MM.1S (cell line): ENCODE results near the gene METTL25B.

Source experiments
- DNase-seq: peaks from one replicate; pipeline ENCODE4 v3.0.0-alpha.2; 2015
- H2AFZ ChIP-seq: fragments of 300-600 bp; sonication (generic); 2 replicates; pipeline ENCODE4 v1.6.0; 2016; ENCODE audit warnings: antibody characterized with exemption, low read length
- H3F3A ChIP-seq: fragments of 300-600 bp; sonication (generic); 2 replicates; pipeline ENCODE4 v1.6.1; 2016; ENCODE audit warnings: mild to moderate bottlenecking, antibody characterized with exemption, low read length, moderate library complexity, mixed read lengths; ENCODE audit not compliant: insufficient read depth
- H3K27ac ChIP-seq: fragments of 300-600 bp; sonication (generic); 2 replicates; pipeline ENCODE4 v1.5.1; 2016; ENCODE audit warnings: mild to moderate bottlenecking, low read length
- H3K27me3 ChIP-seq: fragments of 300-600 bp; sonication (generic); replicated peaks from 2 replicates; pipeline ENCODE4 v1.6.0; 2016; ENCODE audit warnings: low read length; ENCODE audit not compliant: insufficient read depth
- H3K36me3 ChIP-seq: fragments of 300-600 bp; sonication (generic); replicated peaks from 2 replicates; pipeline ENCODE4 v1.6.1; 2016; ENCODE audit warnings: mild to moderate bottlenecking, low read length, mixed read lengths; ENCODE audit not compliant: insufficient read depth
- H3K4me1 ChIP-seq: fragments of 300-600 bp; sonication (generic); 2 replicates; pipeline ENCODE4 v1.6.1; 2016; ENCODE audit warnings: low read length, mixed read lengths
- H3K4me2 ChIP-seq: fragments of 300-600 bp; sonication (generic); 2 replicates; pipeline ENCODE4 v1.6.0; 2016; ENCODE audit warnings: low read depth, low read length
- H3K4me3 ChIP-seq: fragments of 300-600 bp; sonication (generic); 2 replicates; pipeline ENCODE4 v1.5.1; 2016; ENCODE audit warnings: low read length, mixed read lengths
- H3K79me2 ChIP-seq: fragments of 300-600 bp; sonication (generic); 2 replicates; pipeline ENCODE4 v1.6.1; 2016; ENCODE audit warnings: mixed run types, low read length, mixed read lengths
- H3K9ac ChIP-seq: fragments of 300-600 bp; sonication (generic); 2 replicates; pipeline ENCODE4 v1.6.1; 2016; ENCODE audit warnings: low read length, mixed read lengths
- H3K9me2 ChIP-seq: fragments of 300-600 bp; sonication (generic); replicated peaks from 2 replicates; pipeline ENCODE4 v1.6.1; 2016; ENCODE audit warnings: mild to moderate bottlenecking, low read length, mixed read lengths; ENCODE audit not compliant: insufficient read depth
- H3K9me3 ChIP-seq: fragments of 300-600 bp; sonication (generic); replicated peaks from 2 replicates; pipeline ENCODE4 v1.6.1; 2016; ENCODE audit warnings: mild to moderate bottlenecking, low read length, mixed read lengths; ENCODE audit not compliant: insufficient read depth
- H4K20me1 ChIP-seq: fragments of 300-600 bp; sonication (generic); 2 replicates; pipeline ENCODE4 v1.6.1; 2016; ENCODE audit warnings: mild to moderate bottlenecking, low read length, moderate library complexity, mixed read lengths; ENCODE audit not compliant: insufficient read depth
- CTCF ChIP-seq: fragments of 300-600 bp; sonication (generic); IDR thresholded peaks from 2 replicates; pipeline ENCODE4 v1.5.1; 2016; ENCODE audit warnings: antibody characterized with exemption, low read length, mixed read lengths
- EZH2 ChIP-seq: fragments of 300-600 bp; sonication (generic); optimal IDR thresholded peaks from 2 replicates; pipeline ENCODE3; 2017; ENCODE audit warnings: low read depth, mild to moderate bottlenecking, antibody characterized with exemption, low read length, mixed read lengths
- EZH2phosphoT487 ChIP-seq: fragments of 300-600 bp; sonication (generic); IDR thresholded peaks from 2 replicates; pipeline ENCODE4 v1.6.1; 2018; ENCODE audit warnings: antibody characterized with exemption, low read length

The METTL25B gene

GRCh38 chr1:156766298-156767100 is 38.2 kb downstream of the METTL25B start:
- Histone ChIP-seq H2AFZ (peak overlapping the region; percentile 83), H3K9me3 (no peaks in the 10 kb centered on the region), H4K20me1 (no peaks in the 10 kb centered on the region), H3K9ac (peak overlapping the region; percentile 73), H3F3A (0 out of 2 replicates have a peak, but pooled peaks cover 3% of the 10 kb centered on the region), H3K4me2 (peak overlapping the region; percentile 83), H3K36me3 (no peaks in the 10 kb centered on the region; the same call in 1 of the 2 replicates), H3K27me3 (no peaks in the 10 kb centered on the region), H3K79me2 (peaks cover 54% of the 10 kb centered on the region), H3K4me3 (peak overlapping the region; percentile 82), H3K9me2 (no peaks in the 10 kb centered on the region), H3K27ac (peak overlapping the region; percentile 51; the same call in 1 of the 2 replicates), H3K4me1 (peaks cover 14% of the 10 kb centered on the region)
- peak; percentile 35 for DNase-seq
- TF ChIP-seq CTCF (no peak), EZH2phosphoT487 (no peak), EZH2 (no peak)

DNA sequence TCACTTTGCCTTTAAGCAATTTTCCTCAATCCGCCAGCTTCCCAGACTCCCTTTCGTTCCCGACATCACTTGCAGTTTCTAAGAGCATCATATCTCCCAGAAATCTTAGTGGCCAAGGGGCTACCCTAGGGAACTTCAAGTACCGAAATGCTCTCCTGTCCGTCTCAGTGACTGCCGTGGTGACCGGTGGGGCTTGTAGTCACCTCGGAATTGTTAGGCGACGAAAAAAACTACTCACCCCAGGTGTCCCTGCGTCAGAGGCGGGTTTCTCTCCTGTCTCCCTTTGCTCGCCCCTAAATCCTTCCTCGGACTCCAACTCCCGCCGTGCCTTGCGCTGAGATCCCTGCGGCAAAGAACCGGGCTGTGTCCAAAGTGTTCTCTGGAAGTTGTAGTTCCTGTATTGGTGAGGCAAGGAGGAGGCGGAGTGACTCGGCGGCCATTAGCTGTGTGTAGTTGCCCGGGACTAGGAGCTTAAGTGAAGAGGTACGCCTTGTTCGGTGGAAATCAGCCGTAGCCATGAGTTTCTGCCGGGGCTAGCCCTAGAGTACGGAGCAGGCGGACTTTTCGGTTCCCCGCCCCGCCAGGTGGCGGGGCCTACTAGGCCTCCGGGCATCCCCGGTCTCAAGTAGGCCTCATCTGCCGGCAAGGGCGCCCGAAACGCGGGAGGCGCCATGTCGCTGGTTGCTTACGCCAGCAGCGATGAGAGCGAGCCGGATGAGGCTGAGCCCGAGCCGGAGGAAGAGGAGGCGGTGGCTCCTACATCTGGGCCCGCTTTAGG is 39.0 kb downstream of the METTL25B start, which contains the start of gene PRCC:
Gene PRCC (plus strand): TSS at position 435 of the 778 bp plus-strand sequence. CDS start 237 bp downstream, at position 672.
- Histone ChIP-seq H3K27ac (peak within 1 kb of the TSS; percentile 68), H3K9me2 (no peaks in the 10 kb centered on the region), H3K9ac (peak within 1 kb of the TSS; percentile 88), H3K4me3 (peak within 1 kb of the TSS; percentile 82), H3K4me2 (peak within 1 kb of the TSS; percentile 86), H3K79me2 (peaks cover 61% of the 10 kb centered on the region), H4K20me1 (no peaks in the 10 kb centered on the region), H3K27me3 (no peaks in the 10 kb centered on the region), H3K4me1 (peaks cover 14% of the 10 kb centered on the region), H3K9me3 (no peaks in the 10 kb centered on the region), H3K36me3 (no peaks in the 10 kb centered on the region; the same call in 1 of the 2 replicates), H2AFZ (peak within 1 kb of the TSS; percentile 83), H3F3A (0 out of 2 replicates have a peak, but pooled peaks cover 3% of the 10 kb centered on the region)
- TF ChIP-seq EZH2phosphoT487, result no peak
- DNase-seq, result peak; percentile 100

DNA sequence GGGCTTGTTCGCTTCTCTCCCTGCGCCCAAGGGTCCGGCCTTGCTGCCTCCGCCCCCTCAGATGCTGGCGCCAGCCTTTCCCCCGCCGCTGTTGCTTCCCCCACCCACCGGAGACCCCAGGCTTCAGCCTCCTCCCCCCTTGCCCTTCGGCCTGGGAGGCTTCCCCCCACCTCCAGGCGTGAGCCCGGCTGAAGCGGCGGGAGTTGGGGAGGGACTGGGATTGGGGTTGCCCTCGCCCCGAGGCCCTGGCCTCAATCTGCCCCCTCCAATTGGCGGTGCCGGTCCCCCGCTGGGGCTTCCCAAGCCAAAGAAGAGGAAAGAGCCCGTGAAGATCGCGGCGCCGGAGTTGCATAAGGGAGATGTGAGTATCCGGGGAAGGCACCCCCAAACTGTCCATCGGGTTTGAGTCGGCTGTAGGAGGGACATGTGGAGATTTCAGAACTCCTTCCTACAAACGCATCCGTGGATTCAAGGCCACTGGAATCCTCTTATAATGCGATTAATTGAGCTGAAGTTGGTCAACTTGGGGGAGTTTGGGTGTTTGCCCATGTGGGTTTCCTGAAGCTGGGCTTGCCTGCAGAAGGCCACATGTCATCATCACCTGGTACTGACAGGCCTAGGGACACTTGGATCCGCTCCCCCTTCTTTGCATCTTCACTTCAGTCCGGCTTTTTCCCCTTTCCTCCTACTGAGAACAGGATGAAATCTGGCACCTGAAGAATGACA is 39.8 kb downstream of the METTL25B start:
- Histone ChIP-seq H3F3A (0 out of 2 replicates have a peak, but pooled peaks cover 3% of the 10 kb centered on the region), H3K79me2 (peaks cover 69% of the 10 kb centered on the region), H2AFZ (peak overlapping the region; percentile 23; the same call in 1 of the 2 replicates), H3K4me1 (peaks cover 14% of the 10 kb centered on the region), H3K9me3 (no peaks in the 10 kb centered on the region), H3K36me3 (no peaks in the 10 kb centered on the region; the same call in 1 of the 2 replicates), H4K20me1 (0 out of 2 replicates have a peak, but pooled peaks cover 6% of the 10 kb centered on the region), H3K9me2 (no peaks in the 10 kb centered on the region), H3K4me2 (peak overlapping the region; percentile 86), H3K9ac (peak overlapping the region; percentile 88), H3K27me3 (no peaks in the 10 kb centered on the region), H3K27ac (peak overlapping the region; percentile 68), H3K4me3 (peak overlapping the region; percentile 81)
- no peak for TF ChIP-seq EZH2phosphoT487
- no peak for TF ChIP-seq EZH2
- TF ChIP-seq CTCF, result no peak
- DNase-seq, result peak; percentile 50
